Loucy (cell line): ENCODE data around the gene VWF.

Experiments
- CTCF ChIP-seq: fragments of 200-600 bp; sonication (generic); conservative IDR thresholded peaks from 2 replicates; pipeline ENCODE4 v1.5.1; 2014; ENCODE audit warnings: mild to moderate bottlenecking, antibody characterized with exemption, low read length
- EZH2phosphoT487 ChIP-seq: fragments of 200-600 bp; IDR thresholded peaks from 2 replicates; pipeline ENCODE4 v1.6.1; 2018; ENCODE audit warnings: antibody characterized with exemption, mild to moderate bottlenecking, moderate library complexity, borderline replicate concordance

DNA sequence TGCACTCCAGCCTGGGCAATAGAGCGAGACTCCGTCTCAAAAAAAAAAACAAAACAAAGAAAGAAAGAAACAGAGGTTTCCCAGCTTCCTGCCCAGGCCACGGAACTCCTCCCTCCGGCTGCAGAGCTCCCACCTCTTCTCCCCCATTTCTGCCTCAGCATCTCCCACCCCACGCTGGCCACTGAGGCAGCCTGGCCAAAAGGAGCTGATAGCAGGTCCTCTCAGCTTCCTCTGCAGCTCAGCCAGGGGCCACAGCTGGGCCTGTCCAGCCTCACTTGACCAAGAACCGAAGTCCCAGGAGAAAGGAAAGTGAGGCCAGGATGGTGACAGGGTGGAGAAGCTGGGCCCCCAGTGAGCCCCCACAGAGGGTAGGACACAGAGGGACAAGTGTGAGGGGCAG lies 42.3 kb upstream of the VWF start:
- no peak for TF ChIP-seq CTCF
- TF ChIP-seq EZH2phosphoT487: no peak
